Measurements from ENCODE around the gene HPN. TPM values are rescaled to one million over a fixed set of nuclear protein-coding genes. Genes with fewer than 3 reads are reported as not detected.
"Not testable (repeated sequence)": the region's sequence is repeated elsewhere in the genome, so short reads cannot be mapped to it uniquely, and the experiment has no call there.

The HPN gene
- polyA plus RNA-seq (ENCODE audit: insufficient read length in 4 of 4): 100 to 1,000 TPM in 2 of 4 donors, 10 to 100 TPM in 2; 92.2 to 137 (median 98.5) TPM

- DNase-seq (ENCODE audit: low read depth in 4 of 4, low spot score in 3 of 4): no peak
These were observed at the start of gene HPN for GRCh38 chr19:35041548-35042055. TSS of gene HPN (plus strand) at chr19:35041721. CDS start at chr19:35042507, 786 bp downstream.

GRCh38 chr19:34992582-34992981, 48.9 kb upstream of the HPN start:
- not testable (repeated sequence) for DNase-seq (ENCODE audit: low read depth in 4 of 4, low spot score in 3 of 4)

- DNase-seq (ENCODE audit: low read depth in 4 of 4, low spot score in 3 of 4): no peak
These were observed 47.3 kb upstream of the HPN start for GRCh38 chr19:34994286-34994642.

- no peak for DNase-seq (ENCODE audit: low read depth in 4 of 4, low spot score in 3 of 4)
These were observed 46.6 kb upstream of the HPN start for GRCh38 chr19:34994643-34995541.

- DNase-seq (ENCODE audit: low read depth in 4 of 4, low spot score in 3 of 4): no peak
These were observed 46.0 kb upstream of the HPN start for GRCh38 chr19:34995551-34995950.

GRCh38 chr19:34997071-34997617, 44.4 kb upstream of the HPN start:
- no peak for DNase-seq (ENCODE audit: low read depth in 4 of 4, low spot score in 3 of 4)

GRCh38 chr19:34998224-34998623, 43.3 kb upstream of the HPN start:
- not testable (repeated sequence) for DNase-seq (ENCODE audit: low read depth in 4 of 4, low spot score in 3 of 4)

GRCh38 chr19:34998777-34999497, 42.6 kb upstream of the HPN start:
- DNase-seq (ENCODE audit: low read depth in 4 of 4, low spot score in 3 of 4): no peak

- DNase-seq (ENCODE audit: low read depth in 4 of 4, low spot score in 3 of 4): peak; percentile 77 to 85 (median 78)
These were observed 41.8 kb upstream of the HPN start, which contains the start of gene GRAMD1A for GRCh38 chr19:34999498-35000337. TSS of gene GRAMD1A (plus strand) at chr19:35000323. CDS start at chr19:35000479, 156 bp downstream.

GRCh38 chr19:35000338-35000646, 41.2 kb upstream of the HPN start:
- no peak for DNase-seq (ENCODE audit: low read depth in 4 of 4, low spot score in 3 of 4)

- no peak for DNase-seq (ENCODE audit: low read depth in 4 of 4, low spot score in 3 of 4)
These were observed 40.6 kb upstream of the HPN start for GRCh38 chr19:35000647-35001501.

- no peak for DNase-seq (ENCODE audit: low read depth in 4 of 4, low spot score in 3 of 4)
These were observed 39.4 kb upstream of the HPN start for GRCh38 chr19:35002037-35002535.

- DNase-seq (ENCODE audit: low read depth in 4 of 4, low spot score in 3 of 4): no peak
These were observed 36.8 kb upstream of the HPN start for GRCh38 chr19:35004517-35005255.

- no peak for DNase-seq (ENCODE audit: low read depth in 4 of 4, low spot score in 3 of 4)
These were observed 36.1 kb upstream of the HPN start for GRCh38 chr19:35005256-35005977.

GRCh38 chr19:35006007-35006341, 35.5 kb upstream of the HPN start:
- not testable (repeated sequence) for DNase-seq (ENCODE audit: low read depth in 4 of 4, low spot score in 3 of 4)

GRCh38 chr19:35006342-35006998, 35.1 kb upstream of the HPN start:
- no peak for DNase-seq (ENCODE audit: low read depth in 4 of 4, low spot score in 3 of 4)

GRCh38 chr19:35006999-35007365, 34.5 kb upstream of the HPN start:
- no peak for DNase-seq (ENCODE audit: low read depth in 4 of 4, low spot score in 3 of 4)
